AG20443 (cell line): ENCODE data around the gene KRTAP2-4.
"Not testable (repeated sequence)": the region's sequence is repeated elsewhere in the genome, so short reads cannot be mapped to it uniquely, and the experiment has no call there.

ENCODE experiments used
- DNase-seq: peaks from one replicate; pipeline ENCODE4 v3.0.0; 2012; ENCODE audit warnings: low spot score, mixed read lengths

The KRTAP2-4 gene

GRCh38 chr17:41037853-41038350, 27.8 kb downstream of the KRTAP2-4 start:
- DNase-seq = no peak

GRCh38 chr17:41034346-41034935, 31.2 kb downstream of the KRTAP2-4 start, which contains the start of gene KRTAP1-3:
KRTAP1-3 (minus strand) TSS chr17:41034874; CDS start chr17:41034821, 53 bp downstream.
- not testable (repeated sequence) for DNase-seq

GRCh38 chr17:41029633-41030245, 35.9 kb downstream of the KRTAP2-4 start, which contains the start of gene KRTAP1-4:
KRTAP1-4 (minus strand) TSS chr17:41030195; CDS start chr17:41030078, 117 bp downstream.
- DNase-seq = no peak

GRCh38 chr17:41026715-41027471, 38.8 kb downstream of the KRTAP2-4 start, which contains the start of gene KRTAP1-5:
KRTAP1-5 (minus strand) TSS chr17:41027208; CDS start chr17:41027155, 53 bp downstream.
- DNase-seq = peak; percentile 59

GRCh38 chr17:41024697-41025096, 41.0 kb downstream of the KRTAP2-4 start:
- DNase-seq = no peak

DNA sequence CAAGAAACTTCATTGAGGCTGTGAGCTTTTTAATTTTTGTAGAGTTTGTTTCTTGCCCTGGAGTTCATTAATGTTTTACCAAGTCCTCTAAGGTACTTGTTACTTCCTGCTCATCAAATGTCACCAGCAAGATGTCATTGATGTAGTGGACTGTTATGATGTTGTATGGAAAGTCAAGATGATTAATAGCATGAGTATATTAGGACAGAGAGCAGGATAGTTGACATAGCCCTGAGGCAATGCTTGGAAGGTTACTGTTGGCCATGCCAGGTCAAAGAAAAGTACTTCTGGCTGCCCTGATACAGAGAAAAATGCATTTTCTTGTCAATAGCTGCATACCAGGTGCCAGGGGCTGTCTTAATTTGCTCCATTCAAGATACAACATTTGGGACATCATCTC, 45.3 kb downstream of the KRTAP2-4 start:
- no peak for DNase-seq

GRCh38 chr17:41019415-41019814, 46.3 kb downstream of the KRTAP2-4 start:
- no peak for DNase-seq

GRCh38 chr17:41018541-41018940, 47.1 kb downstream of the KRTAP2-4 start:
- DNase-seq = no peak

DNA sequence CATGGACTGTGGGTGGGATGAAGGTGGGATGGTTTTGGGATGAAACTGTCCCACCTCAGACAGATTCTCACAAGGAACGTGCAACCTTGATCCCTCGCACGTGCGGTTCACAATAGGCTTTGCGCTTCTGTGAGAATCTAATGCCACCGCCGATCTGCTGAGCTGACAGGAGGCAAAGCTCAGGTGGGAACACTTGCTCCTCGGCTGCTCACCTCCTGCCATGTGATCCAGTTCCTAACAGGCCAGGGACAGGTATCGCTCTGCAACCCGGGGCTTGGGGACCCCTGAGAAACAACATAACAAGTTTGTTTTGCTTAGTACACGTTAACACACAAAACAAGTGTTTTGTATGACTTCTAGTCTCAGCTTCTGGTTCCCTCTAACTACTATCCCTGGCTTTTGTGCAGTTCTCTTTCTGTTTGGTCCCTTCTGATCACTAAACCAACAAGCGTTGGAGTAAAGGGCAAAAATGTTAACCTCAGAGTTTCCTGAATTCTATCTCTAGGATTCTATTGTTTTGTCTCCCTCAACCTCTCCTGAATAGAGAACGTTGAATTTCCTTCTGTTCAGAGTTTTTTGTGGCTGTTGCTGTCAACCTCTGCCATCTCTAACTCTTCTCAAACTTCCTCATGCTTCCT, 49.0 kb downstream of the KRTAP2-4 start:
- DNase-seq = no peak

- DNase-seq = no peak
Observed at GRCh38 chr17:41015454-41015853, 50.2 kb downstream of the KRTAP2-4 start.
